Stimulated activated CD4-positive, alpha-beta T cell treated with anti-CD3 and anti-CD28 coated beads, Interleukin-15, amount 100 ng/mL, for 48 hours (primary cell): ENCODE data around the gene NKD1.

ENCODE experiments used
- DNase-seq, 2 donors: peaks; one replicate each; pipeline ENCODE4 v3.0.0-alpha.2; 2020; ENCODE audit warnings: low read depth in 2 of 2

Gene NKD1

GRCh38 chr16:50645563-50646220 lies 97.5 kb downstream of the NKD1 start:
- no peak for DNase-seq

GRCh38 chr16:50646345-50646744 lies 98.1 kb downstream of the NKD1 start:
- no peak for DNase-seq

- no peak for DNase-seq
Measured at GRCh38 chr16:50651835-50652438, 103.7 kb downstream of the NKD1 start.

- no peak for DNase-seq
Measured at GRCh38 chr16:50652836-50653425, 104.7 kb downstream of the NKD1 start.

- no peak for DNase-seq
Measured at GRCh38 chr16:50653633-50654519, 105.7 kb downstream of the NKD1 start.

- DNase-seq = no peak
Measured at GRCh38 chr16:50655558-50656055, 107.4 kb downstream of the NKD1 start.

GRCh38 chr16:50657241-50657640 lies 109.0 kb downstream of the NKD1 start:
- DNase-seq = no peak

- DNase-seq = no peak
Measured at GRCh38 chr16:50659806-50660205, 111.6 kb downstream of the NKD1 start.

- DNase-seq = no peak
Measured at GRCh38 chr16:50662306-50662940, 114.2 kb downstream of the NKD1 start.

- DNase-seq = no peak
Measured at GRCh38 chr16:50664270-50664669, 116.1 kb downstream of the NKD1 start.

- DNase-seq = peak; percentile 46 to 77
Measured at GRCh38 chr16:50665128-50665878, 117.1 kb downstream of the NKD1 start.

- peak in 1 of 2 donors; percentile 38 for DNase-seq
Measured at GRCh38 chr16:50666658-50667496, 118.7 kb downstream of the NKD1 start.

GRCh38 chr16:50667497-50668367 lies 119.5 kb downstream of the NKD1 start:
- no peak for DNase-seq

- DNase-seq = no peak
Measured at GRCh38 chr16:50668368-50669008, 120.3 kb downstream of the NKD1 start.

- DNase-seq = no peak
Measured at GRCh38 chr16:50669741-50670140, 121.5 kb downstream of the NKD1 start.

- DNase-seq = no peak
Measured at GRCh38 chr16:50670476-50670875, 122.3 kb downstream of the NKD1 start.

GRCh38 chr16:50671644-50672260 lies 123.6 kb downstream of the NKD1 start:
- no peak for DNase-seq
